ENCODE results near the gene FLII.

FLII gene

GRCh38 chr17:18197535-18198194 lies 60.9 kb downstream of the FLII start:
- TF ChIP-seq MAX (IDR thresholded peaks at IDR 0.05; ENCODE audit: low read depth, low read length) = no peak
- no peak for TF ChIP-seq POLR2A (IDR thresholded peaks at IDR 0.05; ENCODE audit: extremely low read depth, insufficient read length)
- TF ChIP-seq MYC (IDR thresholded peaks at IDR 0.05; ENCODE audit: low read depth, low read length) = no peak
- TF ChIP-seq CTCF (IDR thresholded peaks at IDR 0.05; ENCODE audit: low read depth, low read length) = no peak
- no peak for DNase-seq (ENCODE audit: low read depth)

GRCh38 chr17:18195246-18195645 lies 63.3 kb downstream of the FLII start:
- no peak overlapping the region for H3K4me3 ChIP-seq (ENCODE audit: low read depth, low read length)
- no peak for TF ChIP-seq MAX (IDR thresholded peaks at IDR 0.05; ENCODE audit: low read depth, low read length)
- TF ChIP-seq MYC (IDR thresholded peaks at IDR 0.05; ENCODE audit: low read depth, low read length) = no peak
- no peak for TF ChIP-seq POLR2A (IDR thresholded peaks at IDR 0.05; ENCODE audit: extremely low read depth, insufficient read length)
- no peak for TF ChIP-seq CTCF (IDR thresholded peaks at IDR 0.05; ENCODE audit: low read depth, low read length)
- DNase-seq (ENCODE audit: low read depth) = no peak

More at GRCh38 chr17:18197535-18198194, 60.9 kb downstream of the FLII start:
- no peak overlapping the region for H3K4me3 ChIP-seq (ENCODE audit: low read depth, low read length)

All from NB4 (cell line).